Measurements from ENCODE around the gene DSN1.

The DSN1 gene

GRCh38 chr20:36760647-36761046 lies 12.9 kb downstream of the DSN1 start:
- TF ChIP-seq CTCF (IDR thresholded peaks at IDR 0.05; ENCODE audit: insufficient read depth, low read depth, low read length, missing control alignments): no peak
- DNase-seq (ENCODE audit: low read depth): no peak
- H3K4me3 ChIP-seq (ENCODE audit: low read depth, low read length): no peak overlapping the region

GRCh38 chr20:36758276-36758675 lies 15.3 kb downstream of the DSN1 start:
- no peak for TF ChIP-seq CTCF (IDR thresholded peaks at IDR 0.05; ENCODE audit: insufficient read depth, low read depth, low read length, missing control alignments)
- H3K4me3 ChIP-seq (ENCODE audit: low read depth, low read length): no peak overlapping the region
- DNase-seq (ENCODE audit: low read depth): no peak

- no peak for TF ChIP-seq CTCF (IDR thresholded peaks at IDR 0.05; ENCODE audit: insufficient read depth, low read depth, low read length, missing control alignments)
- H3K4me3 ChIP-seq (ENCODE audit: low read depth, low read length): no peak overlapping the region
- DNase-seq (ENCODE audit: low read depth): no peak
These were observed 17.1 kb downstream of the DSN1 start for GRCh38 chr20:36756496-36756895.

GRCh38 chr20:36754656-36755222 lies 18.8 kb downstream of the DSN1 start:
- H3K4me3 ChIP-seq (ENCODE audit: low read depth, low read length): no peak overlapping the region
- TF ChIP-seq CTCF (IDR thresholded peaks at IDR 0.05; ENCODE audit: insufficient read depth, low read depth, low read length, missing control alignments): peak; percentile 72
- DNase-seq (ENCODE audit: low read depth): peak; percentile 67

GRCh38 chr20:36752582-36752981 lies 21.0 kb downstream of the DSN1 start:
- DNase-seq (ENCODE audit: low read depth): no peak
- TF ChIP-seq CTCF (IDR thresholded peaks at IDR 0.05; ENCODE audit: insufficient read depth, low read depth, low read length, missing control alignments): no peak
- H3K4me3 ChIP-seq (ENCODE audit: low read depth, low read length): no peak overlapping the region

GRCh38 chr20:36745927-36746659 lies 27.5 kb downstream of the DSN1 start, which contains the start of gene NDRG3:
NDRG3 (minus strand) TSS chr20:36746090; CDS start chr20:36721735, 24,355 bp downstream.
- DNase-seq (ENCODE audit: low read depth): peak; percentile 97
- TF ChIP-seq CTCF (IDR thresholded peaks at IDR 0.05; ENCODE audit: insufficient read depth, low read depth, low read length, missing control alignments): peak; percentile 10
- peak within 1 kb of the TSS; percentile 92 for H3K4me3 ChIP-seq (ENCODE audit: low read depth, low read length)
